OCI-LY7 (cell line): ENCODE measurements around the gene ARPC2. TPM values are rescaled to one million over a fixed set of nuclear protein-coding genes. Genes with fewer than 3 reads are reported as not detected.

Experiments used
- BruUV-seq: library from RNA; stranded (reverse); fragments of 400-500 nt; replicated peaks from 2 replicates; lab custom pipeline; 2021; lab: Mats Ljungman, UMichigan
- CTCF ChIA-PET: fragments of 300-600 bp; sonication (Branson Sonifier 250); formaldehyde crosslinking; loops from one replicate; lab custom pipeline; 2022; ENCODE audit warnings: antibody characterized with exemption; ENCODE audit not compliant: unreplicated experiment; lab: Charles Lee
- POLR2A ChIA-PET: fragments of 300-600 bp; sonication (Branson Sonifier 250); formaldehyde crosslinking; loops from one replicate; lab custom pipeline; 2022; ENCODE audit warnings: antibody characterized with exemption; lab: Charles Lee
- DNase-seq: peaks from one replicate; pipeline ENCODE4 v3.0.0-alpha.2; 2015; ENCODE audit warnings: low spot score
- H2AFZ ChIP-seq: fragments of 200-600 bp; sonication (generic), shearing (Covaris generic); 2 replicates; pipeline ENCODE4 v1.6.1; 2014; ENCODE audit warnings: mild to moderate bottlenecking, antibody characterized with exemption, low read length, moderate library complexity
- H3K27ac ChIP-seq: fragments of 200-600 bp; sonication (generic); 2 replicates; pipeline ENCODE4 v1.5.1; 2014; ENCODE audit warnings: mixed run types, low read depth, mild to moderate bottlenecking, moderate library complexity, low read length, inconsistent platforms; ENCODE audit not compliant: poor library complexity, severe bottlenecking
- H3K36me3 ChIP-seq: fragments of 200-600 bp; sonication (generic); 2 replicates; pipeline ENCODE4 v1.6.1; 2014; ENCODE audit warnings: mild to moderate bottlenecking, antibody characterized with exemption, low read length, moderate library complexity, mixed read lengths; ENCODE audit not compliant: insufficient read depth
- H3K4me1 ChIP-seq: fragments of 200-600 bp; sonication (generic); 2 replicates; pipeline ENCODE4 v1.5.1; 2014; ENCODE audit warnings: mild to moderate bottlenecking, low read length; ENCODE audit not compliant: insufficient read depth, poor library complexity, severe bottlenecking
- H3K4me2 ChIP-seq: fragments of 200-600 bp; sonication (generic); 2 replicates; pipeline ENCODE4 v1.6.1; 2014; ENCODE audit warnings: mild to moderate bottlenecking, low read length
- H3K4me3 ChIP-seq: fragments of 200-600 bp; sonication (generic); 2 replicates; pipeline ENCODE4 v1.5.1; 2014; ENCODE audit warnings: mild to moderate bottlenecking, low read depth, low read length; ENCODE audit not compliant: poor library complexity, severe bottlenecking
- H3K79me2 ChIP-seq: fragments of 200-600 bp; sonication (generic); 2 replicates; pipeline ENCODE4 v1.6.1; 2016; ENCODE audit warnings: low read depth, mild to moderate bottlenecking, low read length, moderate library complexity, mixed read lengths; ENCODE audit not compliant: insufficient read depth
- H3K9me2 ChIP-seq: fragments of 200-600 bp; sonication (generic); 2 replicates; pipeline ENCODE4 v1.6.1; 2016; ENCODE audit warnings: mild to moderate bottlenecking, low read length, mixed read lengths; ENCODE audit not compliant: insufficient read depth
- H3K9me3 ChIP-seq: fragments of 200-600 bp; sonication (generic); 2 replicates; pipeline ENCODE4 v1.6.1; 2014; ENCODE audit warnings: mild to moderate bottlenecking, mixed run types, low read length, mixed read lengths
- H4K20me1 ChIP-seq: fragments of 200-600 bp; sonication (generic); 2 replicates; pipeline ENCODE4 v1.6.1; 2014; ENCODE audit warnings: mild to moderate bottlenecking, antibody characterized with exemption, low read length, moderate library complexity, mixed read lengths; ENCODE audit not compliant: insufficient read depth
- EZH2phosphoT487 ChIP-seq: fragments of 200-600 bp; sonication (generic); IDR thresholded peaks from 2 replicates; pipeline ENCODE4 v1.6.1; 2018; ENCODE audit warnings: low read depth, borderline replicate concordance, mild to moderate bottlenecking, mixed run types, antibody characterized with exemption, low read length, moderate library complexity, mixed read lengths
- intact Hi-C: fragments of 100-400 bp; cut with micrococcal nuclease; formaldehyde crosslinking; loops from one replicate; pipeline ENCODE4 v1.10.0; 2022; ENCODE audit not compliant: unreplicated experiment
- total RNA-seq, 2 experiments: library from RNA; depleted of rRNA in 1 of 2; stranded (reverse); fragments of >200 nt in 1 of 2; shearing (Covaris generic) in 1 of 2; gene quantifications; 2 replicates each; pipeline ENCODE4 v1.2.3, GENCODE V29; 2014 to 2022
- TF ChIP-seq, protein P1 (sequence below): fragments of 200-600 bp; sonication (generic); conservative IDR thresholded peaks from 2 replicates; pipeline ENCODE4 v1.5.1; 2014; ENCODE audit warnings: mild to moderate bottlenecking, antibody characterized with exemption, low read length, moderate library complexity, mixed read lengths

The ARPC2 gene
- total RNA-seq, 2 experiments from 2014 or later, result 264 to 545 TPM

GRCh38 chr2:218244665-218245064 lies 27.7 kb downstream of the ARPC2 start:
- no peak for DNase-seq
- H3K9me2 ChIP-seq, result no peaks in the 10 kb centered on the region
- no peaks in the 10 kb centered on the region for H3K79me2 ChIP-seq
- ChIA-PET POLR2A (interaction anchor here (0.6 to 2.3 kb wide), 5 partner anchors 11 to 37 kb away, joined by 3 to 13 read pairs (median 4); no protein-coding TSS in a partner anchor), CTCF (no interaction called here)
- peaks cover 98% of the 10 kb centered on the region for H3K36me3 ChIP-seq
- H3K4me3 ChIP-seq, result no peak overlapping the region
- H3K4me1 ChIP-seq, result no peaks in the 10 kb centered on the region
- no peaks in the 10 kb centered on the region for H3K9me3 ChIP-seq
- H4K20me1 ChIP-seq, result no peaks in the 10 kb centered on the region
- H3K27ac ChIP-seq, result no peak overlapping the region
- no TSS peak for BruUV-seq
- H3K4me2 ChIP-seq, result no peak overlapping the region
- no peak overlapping the region for H2AFZ ChIP-seq
- TF ChIP-seq, protein P1, sequence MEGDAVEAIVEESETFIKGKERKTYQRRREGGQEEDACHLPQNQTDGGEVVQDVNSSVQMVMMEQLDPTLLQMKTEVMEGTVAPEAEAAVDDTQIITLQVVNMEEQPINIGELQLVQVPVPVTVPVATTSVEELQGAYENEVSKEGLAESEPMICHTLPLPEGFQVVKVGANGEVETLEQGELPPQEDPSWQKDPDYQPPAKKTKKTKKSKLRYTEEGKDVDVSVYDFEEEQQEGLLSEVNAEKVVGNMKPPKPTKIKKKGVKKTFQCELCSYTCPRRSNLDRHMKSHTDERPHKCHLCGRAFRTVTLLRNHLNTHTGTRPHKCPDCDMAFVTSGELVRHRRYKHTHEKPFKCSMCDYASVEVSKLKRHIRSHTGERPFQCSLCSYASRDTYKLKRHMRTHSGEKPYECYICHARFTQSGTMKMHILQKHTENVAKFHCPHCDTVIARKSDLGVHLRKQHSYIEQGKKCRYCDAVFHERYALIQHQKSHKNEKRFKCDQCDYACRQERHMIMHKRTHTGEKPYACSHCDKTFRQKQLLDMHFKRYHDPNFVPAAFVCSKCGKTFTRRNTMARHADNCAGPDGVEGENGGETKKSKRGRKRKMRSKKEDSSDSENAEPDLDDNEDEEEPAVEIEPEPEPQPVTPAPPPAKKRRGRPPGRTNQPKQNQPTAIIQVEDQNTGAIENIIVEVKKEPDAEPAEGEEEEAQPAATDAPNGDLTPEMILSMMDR, result no peak
- TF ChIP-seq EZH2phosphoT487, result no peak
- intact Hi-C loops, result no loop called here

- no peaks in the 10 kb centered on the region for H3K79me2 ChIP-seq
- H2AFZ ChIP-seq, result no peak overlapping the region
- H3K4me1 ChIP-seq, result no peaks in the 10 kb centered on the region
- H4K20me1 ChIP-seq, result no peaks in the 10 kb centered on the region
- peaks cover 98% of the 10 kb centered on the region for H3K36me3 ChIP-seq
- intact Hi-C loops, result no loop called here
- no TSS peak for BruUV-seq
- no peaks in the 10 kb centered on the region for H3K9me2 ChIP-seq
- H3K27ac ChIP-seq, result no peak overlapping the region
- TF ChIP-seq, protein P1, result no peak
- TF ChIP-seq EZH2phosphoT487, result no peak
- DNase-seq, result no peak
- no peak overlapping the region for H3K4me2 ChIP-seq
- ChIA-PET POLR2A (interaction anchor here (0.6 to 2.3 kb wide), 5 partner anchors 11 to 37 kb away, joined by 3 to 13 read pairs (median 4); no protein-coding TSS in a partner anchor), CTCF (no interaction called here)
- H3K4me3 ChIP-seq, result no peak overlapping the region
- H3K9me3 ChIP-seq, result no peaks in the 10 kb centered on the region
These were observed 28.2 kb downstream of the ARPC2 start for GRCh38 chr2:218245214-218245613.

- no peak overlapping the region for H3K4me2 ChIP-seq
- BruUV-seq, result no TSS peak
- no peak for TF ChIP-seq EZH2phosphoT487
- TF ChIP-seq, protein P1, result no peak
- no peak overlapping the region for H3K27ac ChIP-seq
- no peaks in the 10 kb centered on the region for H3K9me2 ChIP-seq
- CTCF ChIA-PET, result no interaction called here
- H4K20me1 ChIP-seq, result no peaks in the 10 kb centered on the region
- no peaks in the 10 kb centered on the region for H3K79me2 ChIP-seq
- H3K4me3 ChIP-seq, result no peak overlapping the region
- H3K36me3 ChIP-seq, result peaks cover 100% of the 10 kb centered on the region
- no peak for DNase-seq
- no peaks in the 10 kb centered on the region for H3K9me3 ChIP-seq
- H3K4me1 ChIP-seq, result no peaks in the 10 kb centered on the region
- no peak overlapping the region for H2AFZ ChIP-seq
- intact Hi-C loops, result no loop called here
- POLR2A ChIA-PET, result no interaction called here
These were observed 32.7 kb downstream of the ARPC2 start for GRCh38 chr2:218249691-218250090.
